GM19023 (cell line): ENCODE measurements around the gene ING2.
"Not testable (repeated sequence)": the region's sequence is repeated elsewhere in the genome, so short reads cannot be mapped to it uniquely, and the experiment has no call there.

Source experiments
- ATAC-seq: cut with Tn5 transposase; IDR thresholded peaks from one replicate; pipeline ENCODE4 v1.9.1; 2021; ENCODE audit warnings: mild to moderate bottlenecking, moderate library complexity; ENCODE audit not compliant: unreplicated experiment

Gene ING2, protein sequence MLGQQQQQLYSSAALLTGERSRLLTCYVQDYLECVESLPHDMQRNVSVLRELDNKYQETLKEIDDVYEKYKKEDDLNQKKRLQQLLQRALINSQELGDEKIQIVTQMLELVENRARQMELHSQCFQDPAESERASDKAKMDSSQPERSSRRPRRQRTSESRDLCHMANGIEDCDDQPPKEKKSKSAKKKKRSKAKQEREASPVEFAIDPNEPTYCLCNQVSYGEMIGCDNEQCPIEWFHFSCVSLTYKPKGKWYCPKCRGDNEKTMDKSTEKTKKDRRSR

DNA sequence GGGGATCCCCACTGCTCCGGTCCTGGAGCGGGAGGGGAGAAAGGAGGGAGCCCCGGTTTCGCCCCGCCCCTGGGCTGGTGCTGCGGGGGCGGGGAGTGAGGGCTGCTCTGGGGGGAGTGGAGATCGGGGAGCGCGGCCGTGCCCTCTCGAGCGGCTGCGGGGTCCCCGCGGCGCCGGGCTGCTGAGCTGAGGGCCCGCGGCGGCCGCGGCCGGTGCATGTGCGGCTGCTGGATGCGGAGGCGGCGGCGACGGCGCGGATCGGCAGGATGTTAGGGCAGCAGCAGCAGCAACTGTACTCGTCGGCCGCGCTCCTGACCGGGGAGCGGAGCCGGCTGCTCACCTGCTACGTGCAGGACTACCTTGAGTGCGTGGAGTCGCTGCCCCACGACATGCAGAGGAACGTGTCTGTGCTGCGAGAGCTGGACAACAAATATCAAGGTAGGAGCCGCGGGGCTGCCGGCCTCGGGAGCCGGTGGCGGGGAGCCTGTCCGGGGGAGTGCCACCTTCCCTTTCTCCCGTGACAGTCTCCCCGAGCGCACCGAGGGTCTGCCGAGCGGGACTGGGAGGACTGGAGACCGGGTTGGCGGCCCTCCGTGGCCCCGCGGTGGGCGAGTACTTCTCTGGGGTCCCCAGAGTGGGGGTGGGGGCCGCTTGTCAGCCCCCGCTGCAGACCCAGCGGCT lies at the start of gene ING2:
Gene ING2 (plus strand): TSS at position 129 of the 681 bp plus-strand sequence. CDS start 138 bp downstream, at position 267.
- ATAC-seq = peak; percentile 56

DNA sequence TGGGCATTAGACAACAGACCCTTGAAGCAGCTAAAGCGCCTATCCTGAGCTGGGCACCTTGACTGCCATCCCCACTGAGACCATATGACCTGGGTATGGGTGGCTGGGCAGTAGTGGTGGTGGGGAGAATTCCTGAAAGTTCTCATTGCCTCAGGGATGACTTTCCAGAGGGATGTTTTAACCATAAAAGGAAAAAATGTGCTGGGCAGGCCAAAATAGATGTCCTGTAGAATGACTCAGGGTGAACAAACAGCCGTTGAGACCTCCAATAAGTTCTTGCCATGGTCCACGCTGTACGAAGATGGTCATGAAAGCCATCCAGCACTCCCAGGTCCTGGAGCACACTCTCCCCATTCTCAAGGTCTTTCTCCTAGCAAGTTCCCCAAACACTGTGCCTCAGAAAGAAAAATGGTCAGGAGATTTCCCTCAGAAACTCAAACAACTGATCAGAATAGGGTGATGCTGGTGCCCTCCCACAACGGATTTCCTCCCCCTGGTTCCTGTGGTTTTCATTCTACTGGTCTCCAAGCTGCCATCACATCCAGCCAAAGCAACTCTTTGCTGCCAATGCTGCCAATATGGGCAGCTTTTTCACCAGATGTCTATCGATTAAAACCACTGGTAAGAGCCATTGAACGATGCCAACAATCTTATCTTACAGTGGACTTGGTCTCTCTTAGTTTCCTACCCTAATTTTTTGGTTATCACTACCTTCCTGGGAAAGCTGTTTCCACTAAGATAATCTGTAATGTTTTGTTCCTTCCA lies 49.2 kb upstream of the ING2 start:
- no peak for ATAC-seq

DNA sequence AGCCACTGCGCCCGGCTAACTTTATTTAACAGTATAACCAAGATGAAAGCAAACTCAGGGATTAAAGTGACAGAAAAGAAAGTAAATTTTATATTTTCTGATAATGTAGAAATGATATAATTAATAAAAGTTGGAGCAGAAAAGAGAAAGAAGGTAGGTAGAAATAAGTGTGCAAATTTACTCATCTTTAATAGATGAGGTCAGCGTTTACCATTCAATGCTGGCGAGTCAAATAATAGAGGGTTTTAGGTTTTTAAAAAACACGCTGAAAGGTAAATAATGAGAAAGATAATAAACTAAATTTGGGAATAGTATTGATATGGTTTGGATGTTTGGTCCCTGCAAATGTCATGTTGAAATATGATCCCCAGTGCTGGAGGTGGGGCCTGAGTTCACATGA lies 46.9 kb upstream of the ING2 start:
- no peak for ATAC-seq

DNA sequence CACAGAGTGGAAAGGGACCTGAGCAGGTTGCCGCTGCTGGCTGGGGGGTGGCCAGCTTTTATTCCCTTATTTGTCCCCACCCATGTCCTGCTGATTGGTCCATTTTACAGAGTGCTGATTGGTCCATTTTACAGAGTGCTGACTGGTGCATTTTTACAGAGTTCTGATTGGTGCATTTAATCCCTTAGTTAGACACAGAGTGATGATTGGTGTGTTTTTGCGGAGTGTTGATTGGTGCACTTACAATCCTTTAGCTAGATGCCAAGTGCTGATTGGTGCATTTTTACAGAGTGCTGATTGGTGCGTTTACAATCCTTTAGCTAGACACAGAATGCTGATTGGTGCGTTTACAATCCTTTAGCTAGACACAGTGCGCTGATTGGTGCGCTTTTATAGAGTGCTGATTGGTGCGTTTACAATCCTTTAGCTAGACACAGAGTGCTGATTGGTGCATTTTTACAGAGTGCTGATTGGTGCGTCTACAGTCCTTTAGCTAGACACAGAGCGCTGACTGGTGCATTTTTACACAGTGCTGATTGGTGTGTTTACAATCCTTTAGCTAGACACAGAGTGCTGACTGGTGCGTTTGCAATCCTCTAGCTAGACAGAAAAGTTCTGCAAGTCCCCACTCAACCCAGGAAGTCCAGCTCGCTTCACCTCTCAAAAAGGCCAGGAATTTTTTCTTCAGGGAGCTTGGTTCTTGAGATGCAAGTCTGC lies 40.8 kb upstream of the ING2 start:
- not testable (repeated sequence) for ATAC-seq

DNA sequence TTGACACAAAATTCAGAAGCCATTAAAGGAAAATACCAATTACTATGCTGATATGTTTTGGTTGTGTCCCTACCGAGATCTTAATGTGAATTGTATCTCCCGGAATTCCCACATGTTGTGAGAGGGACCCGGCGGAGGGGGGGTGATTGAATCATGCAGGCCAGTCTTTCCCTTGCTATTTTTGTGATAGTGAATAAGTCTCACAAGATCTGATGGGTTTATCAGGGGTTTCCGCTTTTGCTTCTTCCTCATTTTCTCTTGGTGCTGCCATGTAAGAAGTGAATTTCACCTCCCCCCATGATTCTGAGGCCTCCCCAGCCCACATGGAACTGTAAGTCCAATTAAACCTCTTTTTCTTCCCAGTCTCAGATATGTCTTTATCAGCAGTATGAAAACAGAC lies 39.0 kb upstream of the ING2 start:
- not testable (repeated sequence) for ATAC-seq

DNA sequence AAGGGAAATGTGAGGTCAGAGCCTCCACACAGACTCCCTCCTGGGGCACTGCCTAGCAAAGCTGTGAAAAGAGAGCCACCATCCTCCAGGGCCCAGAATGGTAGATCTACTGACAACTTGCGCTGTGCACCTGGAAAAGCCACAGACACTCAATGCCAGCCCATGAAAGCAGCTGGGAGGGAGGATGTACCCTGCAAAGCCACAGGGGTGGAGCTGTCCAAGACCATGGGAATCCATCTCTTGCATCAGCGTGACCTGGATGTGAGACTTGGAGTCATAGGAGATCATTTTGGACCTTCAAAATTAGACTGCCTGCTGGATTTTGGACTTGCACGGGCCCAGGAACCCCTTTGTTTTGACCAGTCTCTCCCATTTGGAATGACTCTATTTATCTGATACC lies 37.6 kb upstream of the ING2 start:
- ATAC-seq = no peak

DNA sequence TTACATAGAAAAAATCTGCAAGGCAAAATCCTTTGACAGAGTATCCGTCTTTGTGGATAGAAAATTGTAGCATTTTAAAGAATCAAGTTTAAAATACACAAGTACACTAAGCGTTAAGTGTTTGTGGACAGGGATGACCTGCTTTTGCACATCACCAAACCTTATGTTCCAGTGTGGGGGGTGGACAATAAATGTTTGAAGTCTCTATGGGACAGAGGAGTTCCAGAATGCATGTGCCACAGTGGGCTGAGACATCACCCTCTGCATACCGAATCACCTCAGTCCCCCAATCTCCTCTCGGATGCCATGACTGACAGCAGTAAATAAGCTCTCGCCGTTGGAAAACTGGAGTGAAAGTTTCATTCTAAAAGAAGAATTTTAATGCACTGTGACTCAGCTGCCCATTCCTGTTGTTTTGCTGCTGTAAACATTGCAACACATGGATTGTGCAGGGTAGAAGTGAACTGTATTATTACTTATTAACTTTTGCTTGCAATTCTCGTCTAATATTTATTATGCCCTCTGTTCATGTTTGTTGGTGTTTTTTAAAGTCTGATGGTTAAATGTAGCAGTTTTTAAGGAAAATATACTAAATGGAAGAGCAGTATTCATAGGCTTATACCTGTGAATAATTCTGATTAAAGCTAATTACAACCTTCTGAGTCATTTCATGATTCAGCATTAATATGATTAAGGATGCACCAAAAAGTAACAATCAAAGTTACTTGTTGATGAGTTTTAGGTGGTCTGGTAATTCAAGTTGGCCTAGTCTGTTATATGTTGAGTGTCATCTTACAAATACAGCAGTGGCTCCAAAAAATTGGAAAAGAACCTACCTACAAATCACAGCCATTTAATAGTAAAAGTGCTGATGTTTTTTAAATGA lies 36.4 kb upstream of the ING2 start:
- ATAC-seq = no peak

DNA sequence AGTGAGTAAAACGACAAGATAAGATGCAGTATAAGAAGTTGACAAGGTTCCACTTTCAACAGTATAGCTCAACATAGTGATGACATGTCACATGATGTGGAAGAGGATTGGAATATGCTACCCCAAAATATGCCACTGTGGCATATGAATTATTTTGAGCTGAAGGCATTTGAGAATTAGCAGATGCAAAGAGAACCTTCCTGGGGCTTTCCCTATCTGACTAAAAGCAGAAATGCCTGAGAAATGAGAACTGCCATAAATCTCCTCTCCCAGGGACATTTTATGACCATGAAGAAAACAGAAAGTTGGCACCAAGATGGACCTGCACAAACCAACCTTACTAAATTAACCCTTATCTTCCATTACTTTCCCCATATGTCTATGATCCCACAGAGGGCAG lies 35.6 kb upstream of the ING2 start:
- ATAC-seq = no peak

DNA sequence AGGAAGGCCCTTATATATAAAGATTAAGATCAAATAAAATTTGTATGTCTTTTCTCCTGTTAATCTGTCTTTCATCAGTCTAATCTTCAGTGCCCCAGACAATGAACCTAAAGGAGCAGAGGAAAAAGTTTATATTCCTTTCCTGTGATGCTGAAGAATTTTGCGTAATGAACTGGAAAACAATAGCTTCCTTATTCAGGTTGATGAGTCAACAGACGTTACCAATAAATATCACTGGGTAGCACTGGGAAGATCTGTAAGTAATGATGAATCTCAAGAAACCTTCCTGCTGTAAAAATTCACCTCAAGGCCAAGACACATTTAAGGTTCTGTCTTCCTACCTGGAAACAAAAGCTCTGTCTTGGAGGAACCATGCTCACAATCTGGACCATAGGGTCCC lies 34.9 kb upstream of the ING2 start:
- no peak for ATAC-seq

DNA sequence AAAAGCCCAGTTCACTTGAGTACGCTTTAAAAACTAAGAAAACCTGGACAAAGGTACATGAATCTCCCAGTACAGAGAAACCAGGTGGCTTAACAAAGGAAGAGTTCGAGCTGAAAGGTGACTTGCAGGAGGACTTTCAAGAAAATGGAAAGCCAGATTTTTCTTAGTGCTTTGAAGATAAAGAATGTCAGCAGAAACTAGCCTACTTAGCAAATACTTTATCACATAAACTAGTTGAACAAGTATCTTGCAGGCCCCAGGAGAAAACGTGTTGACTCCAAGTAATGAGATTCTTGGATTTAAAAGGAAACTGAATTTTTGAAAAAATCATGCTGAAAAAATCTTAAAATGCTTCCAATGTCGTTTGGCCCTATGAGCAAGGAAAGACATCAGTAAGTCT lies 34.0 kb upstream of the ING2 start:
- no peak for ATAC-seq

DNA sequence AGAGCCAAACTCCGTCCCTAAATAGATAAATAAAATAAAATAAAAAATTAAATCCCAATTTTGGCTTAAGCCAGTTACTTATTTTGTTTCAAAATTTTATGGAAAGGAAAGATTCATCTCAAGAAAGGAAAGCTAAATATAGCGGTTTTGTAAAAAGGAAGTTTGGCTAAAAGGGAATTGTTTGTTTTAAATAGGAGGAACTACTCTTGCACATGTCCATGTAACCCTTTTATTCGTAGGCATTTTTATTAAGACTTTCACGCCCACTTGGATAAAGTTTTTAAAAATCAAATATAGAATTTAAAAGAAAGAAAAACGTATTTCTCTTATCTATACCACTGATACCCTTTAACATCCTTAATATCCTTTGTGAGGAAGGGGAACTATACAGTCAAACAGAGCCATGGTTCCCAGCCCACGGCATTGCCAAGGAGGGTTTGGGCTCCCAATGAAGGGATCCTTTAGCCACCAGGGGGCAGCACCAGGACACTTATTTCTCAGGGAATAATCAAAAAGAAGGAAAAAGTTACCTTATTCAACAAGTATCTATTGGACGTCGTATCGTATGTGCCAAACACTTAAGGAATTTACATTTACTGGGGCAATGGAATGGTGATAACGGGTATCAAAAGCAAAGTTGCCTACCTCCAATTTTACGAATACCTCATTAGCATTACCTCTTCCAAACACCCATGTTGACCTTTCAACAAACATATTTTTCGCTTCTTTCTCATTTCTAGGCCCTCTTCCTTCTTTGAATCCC lies 32.7 kb upstream of the ING2 start:
- ATAC-seq = peak; percentile 73

DNA sequence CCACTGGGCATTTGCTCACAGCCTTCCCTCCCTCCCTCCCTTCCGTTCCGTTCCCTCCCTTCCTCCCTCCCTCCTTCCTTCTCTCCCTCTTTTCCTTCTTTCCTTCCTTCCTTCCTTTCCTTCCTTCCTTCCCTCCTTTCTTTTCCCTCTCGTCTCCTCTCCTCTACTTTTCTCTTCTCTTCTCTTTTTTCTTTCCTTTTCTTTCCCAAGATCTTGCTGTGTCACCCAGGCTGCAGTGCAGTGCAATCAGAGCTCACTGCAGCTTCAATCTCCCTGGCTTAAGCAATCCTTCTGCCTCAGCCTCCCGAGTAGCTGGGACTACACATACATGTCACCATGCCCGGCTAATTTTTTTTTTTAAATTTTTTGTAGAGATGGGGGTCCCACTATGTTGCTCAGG lies 26.7 kb upstream of the ING2 start:
- no peak for ATAC-seq

DNA sequence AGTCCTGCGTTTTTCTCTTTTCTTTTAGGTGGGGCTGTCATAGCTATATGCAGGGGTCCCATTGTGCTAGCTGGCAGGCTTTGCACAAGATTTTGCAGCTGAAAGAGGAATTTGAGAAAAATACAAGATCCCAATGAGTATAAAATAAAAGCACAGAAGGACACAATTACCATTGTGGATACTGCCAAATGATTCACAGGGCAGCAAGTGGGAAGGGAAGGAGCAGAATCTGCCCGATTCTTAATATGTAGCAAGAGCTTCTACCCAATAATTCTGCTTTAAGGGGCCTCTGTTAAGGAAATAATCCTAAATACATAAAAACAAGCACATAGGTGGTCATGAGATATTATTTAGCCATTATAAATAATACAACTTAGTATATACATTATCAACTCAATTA lies 25.9 kb upstream of the ING2 start:
- ATAC-seq = no peak

DNA sequence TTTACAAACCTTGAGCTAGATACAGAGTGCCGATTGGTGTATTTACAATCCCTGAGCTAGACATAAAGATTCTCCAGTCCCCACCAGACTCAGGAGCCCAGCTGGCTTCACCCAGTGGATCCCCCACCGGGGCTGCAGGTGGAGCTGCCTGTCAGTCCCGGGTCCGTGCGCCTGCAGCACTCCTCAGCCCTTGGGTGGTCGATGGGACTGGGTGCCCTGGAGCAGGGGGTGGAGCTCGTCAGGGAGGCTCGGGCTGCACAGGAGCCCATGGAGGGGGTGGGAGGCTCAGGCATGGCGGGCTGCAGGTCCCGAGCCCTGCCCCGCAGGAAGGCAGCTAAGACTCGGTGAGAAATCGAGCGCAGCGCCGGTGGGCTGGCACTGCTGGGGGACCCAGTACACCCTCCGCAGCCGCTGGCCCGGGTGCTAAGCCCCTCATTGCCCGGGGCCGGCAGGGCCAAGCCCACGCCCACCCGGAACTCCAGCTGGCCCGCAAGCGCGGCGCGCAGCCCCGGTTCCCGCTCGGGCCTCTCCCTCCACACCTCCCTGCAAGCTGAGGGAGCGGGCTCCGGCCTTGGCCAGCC lies 22.3 kb upstream of the ING2 start:
- ATAC-seq = not testable (repeated sequence)

DNA sequence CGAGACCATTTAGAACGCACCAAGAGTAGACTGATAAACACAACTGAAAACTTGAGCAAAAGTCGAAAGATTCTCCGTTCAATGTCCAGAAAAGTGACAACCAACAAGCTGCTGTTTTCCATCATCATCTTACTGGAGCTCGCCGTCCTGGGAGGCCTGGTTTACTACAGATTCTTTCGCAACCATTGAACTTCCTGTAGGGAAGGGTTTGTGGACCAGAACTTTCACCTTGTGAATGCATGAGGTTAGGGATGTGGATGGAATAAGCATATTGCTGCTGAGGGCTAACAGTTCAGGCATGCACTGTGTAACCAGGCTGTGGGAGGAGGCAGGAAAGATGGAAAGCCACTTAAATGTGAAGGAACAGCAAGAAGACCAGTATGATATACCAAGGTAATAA lies 20.9 kb upstream of the ING2 start:
- ATAC-seq = no peak

DNA sequence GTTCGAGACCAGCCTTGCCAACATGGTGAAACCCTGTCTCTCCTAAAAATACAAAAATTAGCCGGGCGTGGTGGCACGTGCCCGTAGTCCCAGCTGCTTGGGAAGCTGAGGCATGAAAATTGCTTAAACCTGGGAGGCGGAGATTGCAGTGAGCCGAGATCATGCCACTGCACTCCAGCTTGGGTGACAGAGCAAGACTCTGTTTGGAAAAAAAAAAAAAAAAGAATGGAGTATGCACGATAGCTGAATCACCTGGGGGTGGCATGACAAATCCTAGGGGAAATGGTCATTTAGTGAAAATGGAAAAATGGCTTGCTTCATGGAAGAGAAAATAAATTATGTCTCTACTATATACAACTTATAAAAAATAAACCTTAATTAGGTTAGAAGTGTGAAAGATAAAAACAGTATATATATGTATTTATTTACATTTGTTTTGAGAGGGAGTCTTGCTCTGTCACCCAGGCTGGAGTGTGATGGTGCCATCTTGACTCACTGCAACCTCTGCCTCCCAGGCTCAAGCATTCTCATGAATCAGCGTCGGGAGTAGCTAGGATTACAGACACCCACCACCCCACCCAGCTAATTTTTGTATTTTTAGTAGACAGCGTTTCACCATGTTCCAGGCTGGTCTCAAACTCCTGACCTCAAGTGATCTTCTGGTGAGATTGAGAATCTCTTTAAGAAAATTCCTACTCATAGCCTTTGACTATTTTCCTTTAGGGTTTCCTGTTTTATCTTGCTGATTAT lies 19.3 kb upstream of the ING2 start:
- ATAC-seq = no peak

DNA sequence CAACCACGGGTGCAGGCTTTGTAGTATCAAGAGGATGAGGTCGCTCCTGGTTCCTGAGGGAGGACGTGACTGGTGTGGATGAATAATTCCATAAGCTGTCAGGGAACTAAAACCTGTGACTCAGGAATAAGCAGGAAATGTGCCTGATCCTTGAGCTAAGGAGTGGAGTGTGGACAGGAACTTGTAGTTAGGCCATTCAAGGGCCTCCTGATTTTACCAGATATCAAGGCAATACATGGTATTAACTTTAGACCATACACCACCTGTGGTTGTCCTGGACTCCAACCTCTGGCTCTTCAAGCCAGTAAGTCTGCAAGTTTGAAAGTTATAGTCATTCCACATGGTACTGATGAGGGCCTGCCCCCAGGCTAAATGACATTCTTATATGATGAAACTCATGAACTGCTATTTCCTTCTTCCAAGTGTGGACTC lies 12.1 kb upstream of the ING2 start:
- ATAC-seq = no peak

DNA sequence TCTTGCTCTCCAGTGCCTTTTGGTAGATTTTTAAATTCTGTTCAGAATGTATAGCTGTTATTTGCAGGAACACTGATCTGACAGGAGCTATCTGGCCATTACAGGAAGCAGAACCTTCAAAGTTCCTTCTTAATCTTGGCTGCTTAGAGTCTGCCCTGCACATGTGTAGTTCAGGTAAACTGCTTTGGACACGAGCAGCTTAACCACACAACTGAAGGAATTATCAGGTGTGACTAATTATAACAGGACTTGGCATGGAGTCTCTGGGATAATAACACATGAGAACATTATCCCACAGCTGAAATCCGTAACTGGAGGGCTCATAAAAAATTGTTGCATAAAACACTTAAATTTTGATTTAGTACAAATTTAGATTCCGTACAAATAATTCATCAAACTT lies 11.6 kb upstream of the ING2 start:
- ATAC-seq = no peak
